ENCODE data around the gene MTUS2. TPM values are rescaled to one million over a fixed set of nuclear protein-coding genes. Genes with fewer than 3 reads are reported as not detected.

Gene MTUS2
- total and polyA plus RNA-seq, 2 experiments from 2014 or later = 0.27 to 0.38 TPM

DNA sequence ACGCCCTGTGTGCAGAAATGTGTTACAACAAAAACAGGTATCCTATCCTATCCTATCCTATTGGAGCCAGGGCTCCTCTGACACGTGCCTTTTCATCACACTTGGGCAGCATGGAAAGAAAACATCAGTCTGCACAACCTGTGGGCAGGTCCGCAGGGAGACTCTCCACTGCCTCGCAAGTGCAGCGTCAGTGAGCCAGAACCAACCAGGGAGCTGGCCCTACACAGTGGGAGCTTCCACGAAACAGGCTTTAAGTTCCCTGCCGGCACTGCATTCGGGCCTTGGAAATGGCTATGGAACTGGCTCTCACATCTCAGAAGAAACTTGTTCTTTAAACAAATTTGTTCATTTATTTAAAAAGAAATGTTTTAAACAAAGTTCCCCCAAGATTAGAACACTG, 725.8 kb downstream of the MTUS2 start (continued):
- no peak for TF ChIP-seq ZNF331 (CRISPR knock-in tag; IDR thresholded peaks at IDR 0.05; ENCODE audit: low read depth)
- TF ChIP-seq ZNF462 (CRISPR knock-in tag; IDR thresholded peaks at IDR 0.05) = no peak

DNA sequence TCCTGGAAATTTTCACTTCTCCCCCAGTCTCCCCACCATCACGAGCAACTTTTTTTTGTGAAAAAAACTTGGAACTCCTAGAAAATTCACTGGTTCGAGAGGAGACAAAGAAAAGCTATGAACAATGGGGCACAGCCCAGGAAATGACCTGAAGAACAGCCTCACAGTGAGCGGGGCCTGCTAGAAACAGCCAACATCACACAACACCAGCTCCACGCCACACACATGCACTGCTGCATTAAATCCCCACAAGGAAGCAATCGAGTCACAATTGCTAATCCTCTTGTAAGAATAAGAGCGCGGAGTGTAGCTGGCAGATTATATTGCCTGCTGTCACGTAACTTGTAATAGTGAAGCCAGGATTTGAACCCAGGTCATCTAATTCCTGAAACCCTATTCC, 726.5 kb downstream of the MTUS2 start:
- no peaks in the 10 kb centered on the region for H3K27me3 ChIP-seq (ENCODE audit: insufficient read depth)
- no peak overlapping the region for H2AFZ ChIP-seq
- DNase-seq (ENCODE audit: low spot score) (no peak), ATAC-seq (peak; percentile 24; the same call in 2 of the 3 replicates)
- H3K27ac ChIP-seq (ENCODE audit: low read depth) = peak overlapping the region; percentile 70; the same call in 1 of the 2 replicates
- Mint-ChIP-seq H3K27me3 (ENCODE audit: insufficient read depth, low read depth, poor library complexity) (peaks cover 7% of the 10 kb centered on the region), H3K4me1 (peaks cover 62% of the 10 kb centered on the region), H3K4me3 (no peak overlapping the region; the same call in 2 of the 3 replicates), H3K27ac (0 out of 2 replicates have a peak overlapping the region, but pooled peaks have one; percentile 52), H3K36me3 (ENCODE audit: low read depth) (peaks cover 72% of the 10 kb centered on the region), H3K9me3 (no peaks in the 10 kb centered on the region; the same call in 2 of the 3 replicates)
- peaks cover 16% of the 10 kb centered on the region for H3K36me3 ChIP-seq (ENCODE audit: insufficient read depth)
- TF ChIP-seq ZNF114 (CRISPR knock-in tag; IDR thresholded peaks at IDR 0.05) = no peak
- no peak for TF ChIP-seq NANOG (IDR thresholded peaks at IDR 0.05; ENCODE audit: borderline replicate concordance)
- no peak for TF ChIP-seq JUNB (IDR thresholded peaks at IDR 0.05; ENCODE audit: unreplicated experiment)
- TF ChIP-seq CREB1 (CRISPR knock-in tag; IDR thresholded peaks at IDR 0.05; ENCODE audit: low read depth) = no peak
- no peak for TF ChIP-seq EZH2 (IDR thresholded peaks at IDR 0.05; ENCODE audit: low read depth, unreplicated experiment)
- no peak for TF ChIP-seq STAT1 (IDR thresholded peaks at IDR 0.05; ENCODE audit: unreplicated experiment)
- no peaks in the 10 kb centered on the region for H3F3A ChIP-seq (replicated peaks; ENCODE audit: low read depth)
- peaks cover 15% of the 10 kb centered on the region for H3K4me1 ChIP-seq (ENCODE audit: insufficient read depth)
- no peaks in the 10 kb centered on the region for H3K9me2 ChIP-seq (ENCODE audit: insufficient read depth)
- no peak overlapping the region for H3K4me3 ChIP-seq
- peaks cover 65% of the 10 kb centered on the region for H4K20me1 ChIP-seq (replicated peaks; ENCODE audit: insufficient read depth)
- 0 out of 2 replicates have a peak overlapping the region, but pooled peaks have one; percentile 26 for H3K4me2 ChIP-seq
- peaks cover 100% of the 10 kb centered on the region for H3K79me2 ChIP-seq (replicated peaks; ENCODE audit: insufficient read depth)
